RPMI8226 (cell line): ENCODE data around the gene TOR1B.
A peak's percentile ranks its signal among the peaks of the same experiment; 100 is the strongest.
"Not testable (repeated sequence)": the region's sequence is repeated elsewhere in the genome, so short reads cannot be mapped to it uniquely, and the experiment has no call there.

Experiments
- DNase-seq: peaks from one replicate; pipeline ENCODE4 v3.0.0-alpha.2; 2015

The TOR1B gene

GRCh38 chr9:129802833-129803675 lies at the start of gene TOR1B:
TOR1B (plus strand) TSS chr9:129803184; CDS start chr9:129803213, 29 bp downstream.
- DNase-seq = peak; percentile 95

GRCh38 chr9:129755151-129755550 lies 47.8 kb upstream of the TOR1B start:
- no peak for DNase-seq

GRCh38 chr9:129756191-129756590 lies 46.8 kb upstream of the TOR1B start:
- DNase-seq = no peak

- peak; percentile 61 for DNase-seq
Observed at GRCh38 chr9:129757045-129757444, 45.9 kb upstream of the TOR1B start.

GRCh38 chr9:129759319-129759718 lies 43.7 kb upstream of the TOR1B start:
- no peak for DNase-seq

GRCh38 chr9:129759804-129760502 lies 43.0 kb upstream of the TOR1B start:
- no peak for DNase-seq

GRCh38 chr9:129760784-129761183 lies 42.2 kb upstream of the TOR1B start:
- not testable (repeated sequence) for DNase-seq

GRCh38 chr9:129761293-129761900 lies 41.6 kb upstream of the TOR1B start:
- no peak for DNase-seq

- DNase-seq = no peak
Observed at GRCh38 chr9:129761901-129762369, 41.0 kb upstream of the TOR1B start.

GRCh38 chr9:129762370-129762984 lies 40.5 kb upstream of the TOR1B start:
- peak; percentile 31 for DNase-seq

- no peak for DNase-seq
Observed at GRCh38 chr9:129762985-129763926, 39.7 kb upstream of the TOR1B start.

- no peak for DNase-seq
Observed at GRCh38 chr9:129765764-129766317, 37.1 kb upstream of the TOR1B start.

GRCh38 chr9:129768486-129768885 lies 34.5 kb upstream of the TOR1B start:
- no peak for DNase-seq

GRCh38 chr9:129769669-129770068 lies 33.3 kb upstream of the TOR1B start:
- no peak for DNase-seq

GRCh38 chr9:129770741-129771140 lies 32.2 kb upstream of the TOR1B start:
- DNase-seq = no peak

- DNase-seq = peak; percentile 34
Observed at GRCh38 chr9:129773262-129774048, 29.5 kb upstream of the TOR1B start.

- DNase-seq = peak; percentile 62
Observed at GRCh38 chr9:129774791-129775447, 28.1 kb upstream of the TOR1B start.

- DNase-seq = no peak
Observed at GRCh38 chr9:129775448-129775798, 27.6 kb upstream of the TOR1B start.

GRCh38 chr9:129776096-129776495 lies 26.9 kb upstream of the TOR1B start:
- not testable (repeated sequence) for DNase-seq

- DNase-seq = no peak
Observed at GRCh38 chr9:129776566-129776937, 26.4 kb upstream of the TOR1B start.
